Endothelial cell of umbilical vein (primary cell): ENCODE results near the gene CTNND2. TPM values are rescaled to one million over a fixed set of nuclear protein-coding genes. Genes with fewer than 3 reads are reported as not detected.

ENCODE experiments used
- BruUV-seq: library from RNA; stranded (reverse); fragments of 400-500 nt; replicated peaks from 2 replicates; lab custom pipeline; 2021; lab: Mats Ljungman, UMichigan
- CTCF ChIA-PET: fragments of 300-600, 350-600 bp; sonication (Branson Sonifier 250); formaldehyde crosslinking; loops from one replicate; lab custom pipeline; 2021; ENCODE audit warnings: antibody characterized with exemption, inconsistent platforms; lab: Charles Lee
- POLR2A ChIA-PET: fragments of 300-600, 350-600 bp; sonication (Branson Sonifier 250); formaldehyde crosslinking; loops from one replicate; lab custom pipeline; 2021; ENCODE audit warnings: antibody characterized with exemption, inconsistent platforms; lab: Charles Lee
- DNase-seq: peaks from one replicate; pipeline ENCODE4 v3.0.0-alpha.2; 2011; ENCODE audit warnings: low read depth, low spot score
- FAIRE-seq: peaks from 2 replicates; lab custom pipeline; 2011; peaks lifted over from hg19 to GRCh38; lab: Jason Lieb, UNC
- H2AFZ ChIP-seq: 2 replicates; pipeline ENCODE4 v1.6.0; 2012; ENCODE audit warnings: low read depth, low read length, control low read depth, inconsistent platforms
- H3K27ac ChIP-seq: 2 replicates; pipeline ENCODE4 v1.5.1; 2011; ENCODE audit warnings: low read depth, mild to moderate bottlenecking, control low read depth, low read length, moderate library complexity; ENCODE audit not compliant: insufficient read depth
- H3K27me3 ChIP-seq, 2 experiments: 2 replicates each; pipeline versions ENCODE4 v1.6.0 to v1.6.1; 2011; ENCODE audit warnings: low read length in 2 of 2, mixed read lengths in 1 of 2; ENCODE audit not compliant: control insufficient read depth in 2 of 2, insufficient read depth in 2 of 2
- H3K36me3 ChIP-seq, 2 experiments: 2 replicates in 1 of 2; 3 replicates in 1 of 2; pipeline ENCODE4 v1.5.1; 2011; ENCODE audit warnings: low read length in 2 of 2, mild to moderate bottlenecking in 1 of 2, moderate library complexity in 1 of 2; ENCODE audit not compliant: control insufficient read depth in 2 of 2, insufficient read depth in 2 of 2; ENCODE audit errors: extremely low read depth in 1 of 2
- H3K4me1 ChIP-seq: 3 replicates; pipeline ENCODE4 v1.5.1; 2011; ENCODE audit warnings: mild to moderate bottlenecking, low read length; ENCODE audit not compliant: control insufficient read depth, insufficient read depth; ENCODE audit errors: extremely low read depth
- H3K4me2 ChIP-seq: 2 replicates; pipeline ENCODE4 v1.6.1; 2011; ENCODE audit warnings: low read length, control low read depth, mixed read lengths; ENCODE audit not compliant: insufficient read depth
- H3K4me3 ChIP-seq, 3 experiments: fragments of 200-600 bp in 1 of 3; sonication (generic), shearing (Covaris generic) in 1 of 3; replicated peaks in 1 of 3; 2 replicates each; pipeline ENCODE4 v1.5.1; 2011 to 2016; ENCODE audit warnings: control low read depth in 3 of 3, low read length in 3 of 3, mild to moderate bottlenecking in 2 of 3, inconsistent platforms in 1 of 3, low read depth in 1 of 3, moderate library complexity in 1 of 3; ENCODE audit not compliant: insufficient read depth in 1 of 3
- H3K79me2 ChIP-seq: 2 replicates; pipeline ENCODE4 v1.6.0; 2012; ENCODE audit warnings: low read length, inconsistent platforms; ENCODE audit not compliant: control insufficient read depth, insufficient read depth
- H3K9ac ChIP-seq: replicated peaks from 2 replicates; pipeline ENCODE3; 2011; ENCODE audit warnings: low read length, control low read depth; ENCODE audit not compliant: insufficient read depth; ENCODE audit errors: extremely low read depth
- H3K9me1 ChIP-seq: replicated peaks from 3 replicates; pipeline ENCODE4 v1.6.0; 2011; ENCODE audit warnings: mild to moderate bottlenecking, low read length; ENCODE audit not compliant: control insufficient read depth, insufficient read depth; ENCODE audit errors: extremely low read depth
- H3K9me3 ChIP-seq: replicated peaks from 2 replicates; pipeline ENCODE4 v1.5.1; 2012; ENCODE audit warnings: low read length, inconsistent platforms; ENCODE audit not compliant: control insufficient read depth, insufficient read depth
- H4K20me1 ChIP-seq: replicated peaks from 2 replicates; pipeline ENCODE3; 2011; ENCODE audit warnings: mild to moderate bottlenecking, low read length; ENCODE audit not compliant: control insufficient read depth, insufficient read depth; ENCODE audit errors: extremely low read depth
- CTCF ChIP-seq, 2 donors: IDR thresholded peaks; 1 replicate in 1 of 2; 2 replicates in 1 of 2; pipeline ENCODE4 v1.5.1; 2011; ENCODE audit warnings: low read length in 2 of 2, mild to moderate bottlenecking in 2 of 2, moderate library complexity in 2 of 2, control low read depth in 1 of 2, inconsistent platforms in 1 of 2, low read depth in 1 of 2; ENCODE audit not compliant: insufficient read depth in 1 of 2; ENCODE audit errors: extremely low read depth in 1 of 2
- EZH2 ChIP-seq: IDR thresholded peaks from 2 replicates; pipeline ENCODE4 v1.6.1; 2012; ENCODE audit warnings: borderline replicate concordance, low read depth, mild to moderate bottlenecking, moderate library complexity, low read length, inconsistent platforms; ENCODE audit not compliant: severe bottlenecking
- FOS ChIP-seq: IDR thresholded peaks from 2 replicates; pipeline ENCODE4 v1.6.1; 2011; ENCODE audit warnings: mild to moderate bottlenecking, low read length, moderate library complexity, borderline replicate concordance; ENCODE audit not compliant: insufficient read depth
- GATA2 ChIP-seq: IDR thresholded peaks from 2 replicates; pipeline ENCODE4 v1.7.0; 2011; ENCODE audit warnings: low read depth, mild to moderate bottlenecking, moderate library complexity, mixed read lengths, low read length; ENCODE audit not compliant: insufficient read length, insufficient read depth
- JUN ChIP-seq: IDR thresholded peaks from 2 replicates; pipeline ENCODE4 v1.6.1; 2011; ENCODE audit warnings: borderline replicate concordance, low read depth; ENCODE audit not compliant: insufficient read length, insufficient read depth
- MAX ChIP-seq: IDR thresholded peaks from 2 replicates; pipeline ENCODE4 v1.6.1; 2011; ENCODE audit not compliant: insufficient read depth, insufficient read length
- MYC ChIP-seq: IDR thresholded peaks from one replicate; pipeline ENCODE4 v1.6.1; 2011; ENCODE audit warnings: mild to moderate bottlenecking, low read depth, low read length
- POLR2A ChIP-seq: IDR thresholded peaks from 2 replicates; pipeline ENCODE4 v1.6.1; 2012; ENCODE audit warnings: low read depth, mild to moderate bottlenecking, control low read depth, low read length
- POLR2AphosphoS5 ChIP-seq: IDR thresholded peaks from 2 replicates; pipeline ENCODE4 v1.6.1; 2012; ENCODE audit warnings: low read depth, mild to moderate bottlenecking, control low read depth, low read length, moderate library complexity; ENCODE audit not compliant: insufficient read depth
- dilution Hi-C: fragments of 300-500 bp; cut with MboI; formaldehyde crosslinking; loops from one replicate; pipeline ENCODE4 v1.15.0; 2019; ENCODE audit warnings: low sequenced_read_pairs; ENCODE audit not compliant: extremely low pct_ligation_motif_present
- intact Hi-C: fragments of 100-400 bp; cut with micrococcal nuclease; formaldehyde crosslinking; loops from one replicate; pipeline ENCODE4 v1.10.0; 2022
- polyA plus RNA-seq, 4 experiments: library from polyadenylated mRNA; depleted of rRNA in 3 of 4; stranded (reverse) in 3 of 4; unstranded in 1 of 4; fragments of >200 nt; gene quantifications; 2 replicates each; pipeline versions ENCODE4 v1.2.1 to v1.2.3, GENCODE V29; 2011 to 2012; ENCODE audit warnings: missing spikeins in 1 of 4
- total RNA-seq: library from RNA; stranded (reverse); gene quantifications from 2 replicates; pipeline ENCODE4 v1.2.3, GENCODE V29; 2021

The CTNND2 gene
- total and polyA plus RNA-seq, 2 donors (not counting 3 experiments of a cell fraction or from before 2014, with no cell fraction given), result not detected

- H3K27ac ChIP-seq, result no peak overlapping the region
- POLR2A ChIA-PET, result no interaction called here
- no peak overlapping the region for H3K9ac ChIP-seq
- no peaks in the 10 kb centered on the region for H3K79me2 ChIP-seq
- no peaks in the 10 kb centered on the region for H3K27me3 ChIP-seq
- H3K9me3 ChIP-seq, result peaks cover 3% of the 10 kb centered on the region
- no peak overlapping the region for H2AFZ ChIP-seq
- no peak for FAIRE-seq
- H3K4me2 ChIP-seq, result no peak overlapping the region
- intact Hi-C loops (no loop called here), dilution Hi-C loops (no loop called here)
- CTCF ChIA-PET, result no interaction called here
- no peak overlapping the region for H3K4me3 ChIP-seq
- no peak for TF ChIP-seq MYC
- no peak for TF ChIP-seq MAX
- no peak for TF ChIP-seq POLR2A
- no peak for TF ChIP-seq EZH2
- TF ChIP-seq CTCF (IDR thresholded peaks at IDR 0.05; ENCODE audit: extremely low read depth in 1 of 2, insufficient read depth in 1 of 2, low read depth in 1 of 2, low read length in 2 of 2), result no peak
- no peak for TF ChIP-seq GATA2
- no peak for TF ChIP-seq POLR2AphosphoS5
- no peak for TF ChIP-seq JUN
- TF ChIP-seq FOS, result no peak
- no peaks in the 10 kb centered on the region for H4K20me1 ChIP-seq
- no TSS peak for BruUV-seq
- no peak for DNase-seq
- no peaks in the 10 kb centered on the region for H3K4me1 ChIP-seq
- no peaks in the 10 kb centered on the region for H3K36me3 ChIP-seq
- no peaks in the 10 kb centered on the region for H3K9me1 ChIP-seq
Observed at GRCh38 chr5:11422342-11422741, 481.9 kb downstream of the CTNND2 start.
